Stimulated activated CD8-positive, alpha-beta memory T cell treated with anti-CD3 and anti-CD28 coated beads, Interleukin-4, amount 100 ng/mL, for 4 hours (primary cell): ENCODE data around the gene LEMD3.
A peak's percentile ranks its signal among the peaks of the same experiment; 100 is the strongest.

Experiments
- DNase-seq, 2 donors: peaks; one replicate each; pipeline ENCODE4 v3.0.0-alpha.2; 2020; ENCODE audit warnings: low read depth in 2 of 2, low spot score in 1 of 2

LEMD3 gene

GRCh38 chr12:65168681-65169319, 583 bp upstream of the LEMD3 start:
- DNase-seq: no peak

GRCh38 chr12:65170209-65170881, 962 bp downstream of the LEMD3 start:
- peak; percentile 16 to 33 for DNase-seq

- DNase-seq: no peak
Measured at GRCh38 chr12:65171073-65171472, 1.7 kb downstream of the LEMD3 start.

- no peak for DNase-seq
Measured at GRCh38 chr12:65171870-65172269, 2.5 kb downstream of the LEMD3 start.

- DNase-seq: no peak
Measured at GRCh38 chr12:65175385-65175784, 6.0 kb downstream of the LEMD3 start.

GRCh38 chr12:65182012-65182739, 12.8 kb downstream of the LEMD3 start:
- no peak for DNase-seq

GRCh38 chr12:65184176-65184857, 14.9 kb downstream of the LEMD3 start:
- DNase-seq: no peak

- DNase-seq: no peak
Measured at GRCh38 chr12:65184858-65185229, 15.5 kb downstream of the LEMD3 start.

GRCh38 chr12:65187665-65188064, 18.3 kb downstream of the LEMD3 start:
- no peak for DNase-seq

GRCh38 chr12:65188179-65188701, 18.9 kb downstream of the LEMD3 start:
- no peak for DNase-seq

GRCh38 chr12:65189028-65189718, 19.8 kb downstream of the LEMD3 start:
- DNase-seq: no peak

GRCh38 chr12:65192963-65193516, 23.7 kb downstream of the LEMD3 start:
- DNase-seq: no peak

GRCh38 chr12:65194949-65195348, 25.6 kb downstream of the LEMD3 start:
- no peak for DNase-seq

GRCh38 chr12:65195387-65196055, 26.1 kb downstream of the LEMD3 start:
- no peak for DNase-seq

- no peak for DNase-seq
Measured at GRCh38 chr12:65196762-65197567, 27.6 kb downstream of the LEMD3 start.

GRCh38 chr12:65199604-65200003, 30.2 kb downstream of the LEMD3 start:
- no peak for DNase-seq

GRCh38 chr12:65200007-65200665, 30.8 kb downstream of the LEMD3 start:
- no peak for DNase-seq

- DNase-seq: no peak
Measured at GRCh38 chr12:65203376-65203775, 34.0 kb downstream of the LEMD3 start.
